ENCODE measurements around the gene LGALS8. TPM values are rescaled to one million over a fixed set of nuclear protein-coding genes. Genes with fewer than 3 reads are reported as not detected.

The LGALS8 gene
- total RNA-seq, 1 experiment from 2014 or later: 221 TPM

DNA sequence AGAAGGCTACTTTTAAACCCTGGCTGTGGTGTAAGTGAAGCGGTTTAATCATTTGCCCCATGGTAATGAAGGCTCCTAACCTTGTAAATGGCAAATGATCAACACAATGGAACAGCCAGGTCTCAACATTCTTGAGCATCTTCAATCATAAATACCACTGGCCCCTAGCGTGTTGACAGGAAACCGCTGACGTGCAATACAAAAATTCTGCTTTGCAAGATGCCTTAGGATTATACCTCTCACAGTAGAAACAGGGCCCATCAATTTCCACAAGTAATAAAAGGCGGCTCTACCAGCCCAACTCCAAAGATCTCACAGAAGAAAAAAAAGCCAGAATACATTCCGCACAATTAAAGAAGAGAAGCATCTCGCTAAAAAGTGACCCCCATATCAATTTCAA lies 32.8 kb downstream of the LGALS8 start:
- no TSS peak for BruUV-seq (replicated peaks)
- H3K4me1 ChIP-seq (ENCODE audit: control insufficient read depth, insufficient read depth, low read length): peaks cover 3% of the 10 kb centered on the region; the same call in 1 of the 2 replicates
- intact Hi-C loops (cut with micrococcal nuclease; ENCODE audit: unreplicated experiment) (no loop called here), in situ Hi-C loops (cut with HindIII; ENCODE audit: low pct_unique_long_range_greater_than_20kb, low sequenced_read_pairs) (no loop called here)
- H3K4me3 ChIP-seq (ENCODE audit: low read depth in 2 of 2, low read length in 2 of 2): no peak overlapping the region
- TF ChIP-seq TCF7L2 (IDR thresholded peaks at IDR 0.05; ENCODE audit: low read depth, low read length) (no peak), REST (IDR thresholded peaks at IDR 0.05; ENCODE audit: insufficient read depth in 1 of 2, low read depth in 2 of 2, low read length in 1 of 2) (no peak)
- POLR2A ChIA-PET: no interaction called here
- no peaks in the 10 kb centered on the region for H3K9me3 ChIP-seq (ENCODE audit: control insufficient read depth, insufficient read depth, low read depth, low read length)
- no peaks in the 10 kb centered on the region for H3K27me3 ChIP-seq (ENCODE audit: control insufficient read depth, insufficient read depth, low read length)
- DNase-seq (ENCODE audit: low read depth, low spot score): no peak
- H3K36me3 ChIP-seq (ENCODE audit: control insufficient read depth, insufficient read depth, low read length): peaks cover 74% of the 10 kb centered on the region
- H3K27ac ChIP-seq (ENCODE audit: low read length): no peak overlapping the region
- no peak for ATAC-seq
- CTCF ChIA-PET: no interaction called here

DNA sequence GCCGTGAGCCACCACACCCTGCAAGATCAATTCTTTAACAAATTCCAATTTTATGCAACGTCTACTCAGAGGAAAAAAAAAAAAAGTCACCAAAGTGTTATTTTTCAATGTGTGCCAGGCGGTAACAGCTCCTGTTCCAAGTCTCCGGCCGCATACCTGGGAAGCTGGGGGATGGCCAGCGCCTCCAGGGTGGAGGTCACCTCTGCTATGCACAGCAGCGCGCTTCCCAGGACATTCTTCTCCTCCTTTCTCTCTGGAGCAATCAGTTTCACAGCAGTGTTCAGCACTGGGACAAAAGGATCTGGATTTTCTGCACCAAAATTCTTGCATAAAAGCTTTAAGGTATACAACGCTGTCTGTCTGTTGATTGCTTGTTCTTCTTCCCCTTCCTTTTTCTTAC lies 34.3 kb downstream of the LGALS8 start:
- H3K9me3 ChIP-seq (ENCODE audit: control insufficient read depth, insufficient read depth, low read depth, low read length): no peaks in the 10 kb centered on the region
- ATAC-seq (no peak), DNase-seq (ENCODE audit: low read depth, low spot score) (no peak)
- in situ Hi-C loops (cut with HindIII; ENCODE audit: low pct_unique_long_range_greater_than_20kb, low sequenced_read_pairs): no loop called here
- H3K27ac ChIP-seq (ENCODE audit: low read length): no peak overlapping the region
- BruUV-seq (replicated peaks): no TSS peak
- CTCF ChIA-PET: no interaction called here
- intact Hi-C loops (cut with micrococcal nuclease; ENCODE audit: unreplicated experiment): no loop called here
- H3K4me1 ChIP-seq (ENCODE audit: control insufficient read depth, insufficient read depth, low read length): no peaks in the 10 kb centered on the region
- H3K27me3 ChIP-seq (ENCODE audit: control insufficient read depth, insufficient read depth, low read length): no peaks in the 10 kb centered on the region
- no peak overlapping the region for H3K4me3 ChIP-seq (ENCODE audit: low read depth in 2 of 2, low read length in 2 of 2)
- TF ChIP-seq TCF7L2 (IDR thresholded peaks at IDR 0.05; ENCODE audit: low read depth, low read length): no peak
- no peak for TF ChIP-seq CTCF (IDR thresholded peaks at IDR 0.05)
- TF ChIP-seq POLR2AphosphoS5 (IDR thresholded peaks at IDR 0.05; ENCODE audit: low read depth, low read length): no peak
- TF ChIP-seq SIN3A (IDR thresholded peaks at IDR 0.05; ENCODE audit: borderline replicate concordance, insufficient read depth, low read depth, low read length): no peak
- no peak for TF ChIP-seq REST (IDR thresholded peaks at IDR 0.05; ENCODE audit: insufficient read depth in 1 of 2, low read depth in 2 of 2, low read length in 1 of 2)
- peaks cover 68% of the 10 kb centered on the region for H3K36me3 ChIP-seq (ENCODE audit: control insufficient read depth, insufficient read depth, low read length)
- POLR2A ChIA-PET: no interaction called here
